Measurements from ENCODE around the gene PTPRM.

DNA sequence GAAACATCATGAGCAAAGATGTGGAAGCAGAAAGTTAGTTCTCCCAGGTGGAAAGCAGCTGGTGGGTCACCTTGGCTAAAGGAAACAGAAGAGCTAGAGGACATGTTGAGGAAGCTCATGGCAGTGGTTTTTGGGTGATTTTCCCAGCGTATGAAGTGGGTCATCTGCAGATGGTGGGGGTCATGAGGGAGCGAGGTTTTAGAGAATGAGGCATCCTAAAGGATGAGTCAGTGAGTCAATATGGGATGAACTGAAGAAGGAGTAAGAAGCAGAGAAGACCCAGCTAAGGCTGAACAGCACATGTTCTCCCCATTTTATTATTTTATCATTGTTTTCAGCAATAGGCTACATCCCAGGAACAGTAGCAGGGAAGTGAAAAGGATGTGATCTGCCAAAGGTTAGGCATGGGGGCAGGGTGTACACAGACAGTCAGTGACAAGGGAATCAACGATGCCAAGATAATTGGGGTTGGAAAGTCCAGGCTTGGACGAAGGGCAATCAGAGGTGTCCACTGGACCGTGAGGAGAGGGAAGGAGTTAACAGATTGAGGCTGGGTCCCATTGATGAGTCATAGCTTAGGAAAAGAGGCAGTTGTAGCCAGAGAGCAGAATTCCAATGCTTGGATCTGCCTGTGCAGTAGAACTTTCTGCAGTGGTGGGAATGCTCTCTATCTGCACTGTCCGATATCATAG lies 752.8 kb downstream of the PTPRM start:
- TF ChIP-seq, protein P1, sequence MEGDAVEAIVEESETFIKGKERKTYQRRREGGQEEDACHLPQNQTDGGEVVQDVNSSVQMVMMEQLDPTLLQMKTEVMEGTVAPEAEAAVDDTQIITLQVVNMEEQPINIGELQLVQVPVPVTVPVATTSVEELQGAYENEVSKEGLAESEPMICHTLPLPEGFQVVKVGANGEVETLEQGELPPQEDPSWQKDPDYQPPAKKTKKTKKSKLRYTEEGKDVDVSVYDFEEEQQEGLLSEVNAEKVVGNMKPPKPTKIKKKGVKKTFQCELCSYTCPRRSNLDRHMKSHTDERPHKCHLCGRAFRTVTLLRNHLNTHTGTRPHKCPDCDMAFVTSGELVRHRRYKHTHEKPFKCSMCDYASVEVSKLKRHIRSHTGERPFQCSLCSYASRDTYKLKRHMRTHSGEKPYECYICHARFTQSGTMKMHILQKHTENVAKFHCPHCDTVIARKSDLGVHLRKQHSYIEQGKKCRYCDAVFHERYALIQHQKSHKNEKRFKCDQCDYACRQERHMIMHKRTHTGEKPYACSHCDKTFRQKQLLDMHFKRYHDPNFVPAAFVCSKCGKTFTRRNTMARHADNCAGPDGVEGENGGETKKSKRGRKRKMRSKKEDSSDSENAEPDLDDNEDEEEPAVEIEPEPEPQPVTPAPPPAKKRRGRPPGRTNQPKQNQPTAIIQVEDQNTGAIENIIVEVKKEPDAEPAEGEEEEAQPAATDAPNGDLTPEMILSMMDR (IDR thresholded peaks at IDR 0.05; ENCODE audit: low read depth, low read length) = no peak
- TF ChIP-seq POLR2A (IDR thresholded peaks at IDR 0.05; ENCODE audit: extremely low read depth, insufficient read length) = no peak
- TF ChIP-seq MYC (IDR thresholded peaks at IDR 0.05; ENCODE audit: low read depth, low read length) = no peak
